Upper lobe of right lung (tissue), 1 donor: ENCODE data around the gene MAFF. TPM values are rescaled to one million over a fixed set of nuclear protein-coding genes. Genes with fewer than 3 reads are reported as not detected.

Experiments used
- ATAC-seq: fragments of 200-7000 bp; cut with Tn5 transposase; one replicate; pipeline ENCODE4 v1.9.1; 2020; ENCODE audit warnings: mild to moderate bottlenecking, moderate library complexity
- DNase-seq: peaks from one replicate; pipeline ENCODE4 v3.0.0-alpha.2; 2020
- H3K27ac ChIP-seq: fragments of 200-600 bp; one replicate; pipeline ENCODE4 v1.8.0; 2022
- H3K27me3 ChIP-seq: fragments of 200-600 bp; one replicate; pipeline ENCODE4 v1.8.0; 2022; ENCODE audit warnings: mild to moderate bottlenecking
- H3K36me3 ChIP-seq: fragments of 200-600 bp; one replicate; pipeline ENCODE4 v1.8.0; 2022
- H3K4me1 ChIP-seq: fragments of 200-600 bp; one replicate; pipeline ENCODE4 v1.8.0; 2022
- H3K4me3 ChIP-seq: fragments of 200-600 bp; one replicate; pipeline ENCODE4 v1.8.0; 2022; ENCODE audit warnings: mild to moderate bottlenecking
- H3K9me3 ChIP-seq: fragments of 200-600 bp; one replicate; pipeline ENCODE4 v1.8.0; 2022
- CTCF ChIP-seq: fragments of 200-600 bp; IDR thresholded peaks from one replicate; pipeline ENCODE4 v1.8.0; 2022; ENCODE audit warnings: antibody characterized with exemption
- intact Hi-C: fragments of 100-400 bp; cut with DNase I; formaldehyde crosslinking; loops from one replicate; pipeline ENCODE4 v1.11.0; 2022
- total RNA-seq: library from RNA; stranded (reverse); fragmentation: NEBNext Ultra II Directional; extraction: Animal tissue kit (Norgen Biotek cat#: 25700); gene quantifications from one replicate; pipeline ENCODE4 v1.2.1, GENCODE V29; 2021
- donor health status: DM: no; HTN: yes; CAD: no; lungs with severe emphysema.

MAFF gene
- total RNA-seq, 1 donor from 2014 or later: 48.9 TPM

GRCh38 chr22:38170469-38170868 lies 31.3 kb upstream of the MAFF start:
- no peaks in the 10 kb centered on the region for H3K9me3 ChIP-seq
- no peak for TF ChIP-seq CTCF
- DNase-seq: no peak
- H3K36me3 ChIP-seq: no peaks in the 10 kb centered on the region
- intact Hi-C loops: no loop called here
- H3K4me3 ChIP-seq: no peak overlapping the region
- no peaks in the 10 kb centered on the region for H3K27me3 ChIP-seq
- no peak for ATAC-seq
- no peak overlapping the region for H3K27ac ChIP-seq
- H3K4me1 ChIP-seq: peaks cover 28% of the 10 kb centered on the region

- no peak for DNase-seq
- no peak overlapping the region for H3K4me3 ChIP-seq
- intact Hi-C loops: no loop called here
- no peaks in the 10 kb centered on the region for H3K27me3 ChIP-seq
- peak overlapping the region; percentile 65 for H3K27ac ChIP-seq
- no peaks in the 10 kb centered on the region for H3K36me3 ChIP-seq
- TF ChIP-seq CTCF: no peak
- ATAC-seq: no peak
- peaks cover 43% of the 10 kb centered on the region for H3K4me1 ChIP-seq
- no peaks in the 10 kb centered on the region for H3K9me3 ChIP-seq
Measured at GRCh38 chr22:38171927-38172831, 29.6 kb upstream of the MAFF start.

GRCh38 chr22:38172832-38173640 lies 28.8 kb upstream of the MAFF start:
- ATAC-seq (peak; percentile 62), DNase-seq (peak; percentile 73)
- no peak overlapping the region for H3K4me3 ChIP-seq
- TF ChIP-seq CTCF: no peak
- no peaks in the 10 kb centered on the region for H3K36me3 ChIP-seq
- H3K4me1 ChIP-seq: peaks cover 46% of the 10 kb centered on the region
- H3K9me3 ChIP-seq: no peaks in the 10 kb centered on the region
- no peaks in the 10 kb centered on the region for H3K27me3 ChIP-seq
- H3K27ac ChIP-seq: peak overlapping the region; percentile 65
- intact Hi-C loops: no loop called here

GRCh38 chr22:38173641-38173906 lies 28.2 kb upstream of the MAFF start:
- Histone ChIP-seq H3K27ac (no peak overlapping the region), H3K9me3 (no peaks in the 10 kb centered on the region), H3K4me3 (no peak overlapping the region), H3K4me1 (peaks cover 51% of the 10 kb centered on the region), H3K36me3 (no peaks in the 10 kb centered on the region), H3K27me3 (no peaks in the 10 kb centered on the region)
- ATAC-seq (no peak), DNase-seq (no peak)
- intact Hi-C loops: no loop called here
- no peak for TF ChIP-seq CTCF

GRCh38 chr22:38174626-38175025 lies 27.2 kb upstream of the MAFF start:
- no peaks in the 10 kb centered on the region for H3K9me3 ChIP-seq
- intact Hi-C loops: no loop called here
- no peaks in the 10 kb centered on the region for H3K36me3 ChIP-seq
- peaks cover 55% of the 10 kb centered on the region for H3K4me1 ChIP-seq
- TF ChIP-seq CTCF: no peak
- no peaks in the 10 kb centered on the region for H3K27me3 ChIP-seq
- H3K4me3 ChIP-seq: no peak overlapping the region
- ATAC-seq (no peak), DNase-seq (no peak)
- no peak overlapping the region for H3K27ac ChIP-seq
